Esophagus squamous epithelium (tissue), 4 donors: ENCODE data around the gene LILRA2.

Experiments
- CTCF ChIP-seq, 6 experiments: fragments of 450-650 bp in 4 of 6; fragments of 200-600 bp in 2 of 6; sonication (generic) in 2 of 6; IDR thresholded peaks; one replicate each; pipeline ENCODE4 v1.5.1; 2016 to 2019; ENCODE audit warnings: antibody characterized with exemption in 6 of 6, mild to moderate bottlenecking in 4 of 6, moderate library complexity in 4 of 6
- POLR2A ChIP-seq, 4 donors: fragments of 450-650 bp; IDR thresholded peaks; one replicate each; pipeline ENCODE4 v1.6.1; 2017; ENCODE audit warnings: antibody characterized with exemption in 4 of 4, mild to moderate bottlenecking in 4 of 4, moderate library complexity in 3 of 4

GRCh38 chr19:54616821-54617560 lies 43.4 kb downstream of the LILRA2 start:
- TF ChIP-seq CTCF (IDR thresholded peaks at IDR 0.05) (no peak), POLR2A (IDR thresholded peaks at IDR 0.05) (no peak)
